Ramos (cell line): ENCODE measurements around the gene TRAPPC10.

Experiments
- in situ Hi-C: fragments of 300-500 bp; cut with MboI; formaldehyde crosslinking; loops from one replicate; pipeline ENCODE4 v1.14.3; 2022; ENCODE audit warnings: low sequenced_read_pairs; ENCODE audit not compliant: unreplicated experiment

Gene TRAPPC10

GRCh38 chr21:44011579-44012473 lies at the start of gene TRAPPC10:
TRAPPC10 (plus strand) TSS chr21:44012309; CDS start chr21:44012494, 185 bp downstream.
- in situ Hi-C loops = loop anchor here (10.0 kb wide), 1 partner anchor 293 kb away; the partner anchor contains the start of gene PFKL

DNA sequence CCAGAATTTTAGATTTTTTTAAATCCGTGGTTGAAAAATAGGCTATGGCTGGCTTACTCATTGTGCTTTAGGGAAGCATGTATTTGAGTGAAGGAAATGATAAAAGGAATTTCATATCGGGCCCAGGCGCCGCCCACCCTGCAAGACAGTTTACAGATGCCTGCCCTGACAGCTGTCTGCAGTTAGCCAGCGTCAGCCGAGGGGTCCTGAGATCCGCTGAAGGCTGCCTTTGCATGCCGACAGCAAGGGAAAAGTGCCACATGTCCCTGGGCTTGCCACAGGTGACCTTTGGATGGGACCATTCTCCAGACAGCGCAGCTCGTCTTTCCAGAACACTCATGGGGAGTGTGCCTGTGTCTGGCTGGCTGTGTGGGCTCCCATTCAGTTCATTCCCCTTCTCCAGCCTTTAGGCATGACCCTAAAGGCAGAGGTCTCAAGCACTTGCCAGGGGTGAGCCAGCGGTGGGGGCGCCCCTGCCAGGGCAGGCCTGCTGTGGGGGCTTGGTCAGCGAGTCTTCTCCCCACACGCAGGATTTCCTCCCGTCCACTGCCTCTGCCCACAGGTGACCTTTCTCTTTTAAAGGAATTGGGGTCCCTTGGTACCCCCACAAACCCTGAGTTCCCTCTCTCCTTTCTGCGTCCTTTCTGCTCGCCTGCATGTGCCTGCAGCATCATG lies 46.1 kb upstream of the TRAPPC10 start:
- in situ Hi-C loops = no loop called here

- in situ Hi-C loops = no loop called here
Measured at GRCh38 chr21:43966946-43967512, 45.1 kb upstream of the TRAPPC10 start.

DNA sequence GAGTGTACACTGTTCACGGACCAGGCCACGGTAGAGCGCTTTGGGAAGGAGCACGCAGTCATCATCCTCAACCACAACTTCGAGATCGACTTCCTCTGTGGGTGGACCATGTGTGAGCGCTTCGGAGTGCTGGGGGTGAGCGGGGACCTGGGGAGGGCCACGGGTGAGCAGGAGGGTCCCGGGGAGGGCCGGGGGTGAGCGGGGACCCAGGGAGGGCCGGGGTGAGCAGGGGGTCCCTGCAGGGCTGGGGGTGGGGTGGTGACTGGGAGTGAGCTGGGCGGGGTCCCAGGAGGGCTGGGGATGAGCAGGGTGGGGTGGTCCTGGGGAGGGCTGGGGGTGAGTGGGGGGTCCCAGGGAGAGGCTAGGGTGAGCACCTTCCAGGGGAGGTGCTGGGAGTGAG lies 44.1 kb upstream of the TRAPPC10 start:
- in situ Hi-C loops = no loop called here

DNA sequence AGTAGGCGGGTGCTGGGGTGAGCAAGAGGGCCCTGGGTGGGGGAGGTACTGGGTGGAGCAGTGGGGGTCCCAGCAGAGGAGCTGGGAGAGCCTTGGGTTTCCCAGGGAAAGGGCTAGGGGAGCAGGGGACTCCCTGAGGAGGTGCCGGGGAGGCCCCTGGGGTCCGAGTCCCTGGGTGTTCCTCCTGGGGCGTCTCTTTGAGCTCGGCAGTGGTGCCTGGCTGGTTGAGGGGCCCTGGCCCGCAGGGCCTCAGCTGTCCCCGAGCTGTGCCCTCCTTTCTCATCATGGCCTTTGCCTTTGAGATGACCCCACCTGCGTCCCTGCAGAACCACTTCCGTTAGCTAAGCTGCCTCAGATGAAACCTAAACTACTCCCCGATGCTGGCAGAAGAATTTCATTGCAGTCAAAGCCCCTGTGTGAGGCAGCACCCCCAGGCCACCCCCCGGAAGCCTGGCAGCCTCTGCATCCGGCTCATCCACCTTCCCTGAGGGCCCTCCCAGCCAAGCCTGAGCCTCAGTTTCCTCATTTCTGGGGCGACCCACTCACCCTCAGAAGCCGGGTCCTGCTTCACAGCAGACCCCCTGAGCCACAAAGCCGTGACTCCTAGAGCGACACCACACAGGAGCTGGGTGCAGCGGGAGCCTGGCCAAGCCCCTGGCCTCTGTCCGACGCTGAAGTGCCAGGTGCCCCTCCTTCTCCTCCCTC lies 43.5 kb upstream of the TRAPPC10 start:
- in situ Hi-C loops = no loop called here

DNA sequence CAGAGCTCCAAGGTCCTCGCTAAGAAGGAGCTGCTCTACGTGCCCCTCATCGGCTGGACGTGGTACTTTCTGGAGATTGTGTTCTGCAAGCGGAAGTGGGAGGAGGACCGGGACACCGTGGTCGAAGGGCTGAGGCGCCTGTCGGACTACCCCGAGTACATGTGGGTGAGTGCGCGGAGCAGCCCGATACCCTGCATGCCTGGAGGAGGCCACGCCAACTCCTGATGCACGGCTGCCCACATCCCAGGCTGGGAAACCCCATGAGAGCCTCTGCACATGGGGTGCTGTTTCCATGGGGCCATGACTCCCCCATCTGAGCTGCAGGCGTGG lies 43.0 kb upstream of the TRAPPC10 start:
- in situ Hi-C loops = no loop called here

DNA sequence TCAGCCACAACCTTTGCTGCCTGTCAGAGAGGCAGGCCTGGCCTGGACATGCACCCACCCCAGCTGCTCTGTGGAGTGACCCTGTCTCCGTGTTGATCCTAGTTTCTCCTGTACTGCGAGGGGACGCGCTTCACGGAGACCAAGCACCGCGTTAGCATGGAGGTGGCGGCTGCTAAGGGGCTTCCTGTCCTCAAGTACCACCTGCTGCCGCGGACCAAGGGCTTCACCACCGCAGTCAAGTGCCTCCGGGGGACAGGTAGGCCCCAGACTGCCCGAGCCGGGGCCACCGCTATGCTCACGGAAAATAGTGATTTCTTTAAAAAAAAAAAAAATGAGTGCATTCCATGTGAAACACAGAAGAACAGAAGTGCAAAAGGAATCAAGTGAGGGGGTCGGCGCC lies 41.6 kb upstream of the TRAPPC10 start:
- in situ Hi-C loops = no loop called here

GRCh38 chr21:43971201-43971991 lies 40.7 kb upstream of the TRAPPC10 start:
- in situ Hi-C loops = no loop called here

DNA sequence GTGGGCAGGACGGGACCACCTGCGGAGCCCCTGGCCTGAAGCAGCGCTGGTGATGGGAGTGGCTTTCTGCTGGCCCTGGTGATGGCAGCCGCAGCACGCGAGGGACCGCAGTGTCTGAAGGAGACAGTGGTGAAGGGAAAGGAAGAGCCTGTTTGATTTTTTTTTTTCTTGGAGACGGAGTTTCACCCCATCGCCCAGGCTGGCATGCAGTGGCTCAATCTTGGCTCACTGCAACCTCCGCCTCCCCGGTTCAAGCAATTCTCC lies 40.2 kb upstream of the TRAPPC10 start:
- in situ Hi-C loops = no loop called here

DNA sequence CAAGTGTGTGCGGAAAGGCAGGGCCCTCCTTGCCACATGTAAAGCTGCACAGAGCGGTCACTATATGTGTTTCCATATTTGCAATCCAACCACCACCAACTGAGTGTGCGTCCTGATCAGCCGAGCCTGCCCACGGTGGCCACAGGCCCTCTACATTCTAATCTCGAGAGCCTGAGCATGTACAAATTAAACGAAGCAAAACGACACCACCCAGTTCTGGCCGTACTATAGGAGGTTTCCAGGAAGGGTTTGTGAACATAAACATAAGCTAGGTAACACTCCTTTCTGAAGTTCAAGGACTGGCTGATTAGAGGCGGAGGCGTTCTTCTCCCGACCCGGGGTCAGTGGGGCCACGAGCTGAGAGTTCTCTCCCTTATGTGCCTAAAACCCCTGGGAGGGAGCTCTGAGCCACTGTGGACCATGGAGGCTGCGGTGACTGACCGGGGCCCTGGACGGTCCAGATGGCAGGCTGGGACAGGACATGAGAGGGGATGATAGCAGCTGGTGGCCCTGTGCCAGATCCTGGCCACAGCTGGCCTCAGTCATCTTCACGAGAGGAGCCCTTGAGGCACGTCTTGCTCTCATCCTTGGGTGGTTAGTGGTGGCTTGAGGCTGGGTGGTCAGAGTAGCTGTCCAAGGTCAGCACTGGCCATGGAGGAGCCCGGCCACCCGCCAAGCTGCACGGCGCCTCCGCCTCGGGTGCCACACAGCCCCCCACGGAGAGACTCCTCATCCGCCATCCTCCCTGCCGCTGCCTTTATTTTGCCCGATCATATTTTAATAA lies 39.1 kb upstream of the TRAPPC10 start:
- in situ Hi-C loops = no loop called here

GRCh38 chr21:43973634-43973955 lies 38.5 kb upstream of the TRAPPC10 start:
- in situ Hi-C loops = no loop called here

DNA sequence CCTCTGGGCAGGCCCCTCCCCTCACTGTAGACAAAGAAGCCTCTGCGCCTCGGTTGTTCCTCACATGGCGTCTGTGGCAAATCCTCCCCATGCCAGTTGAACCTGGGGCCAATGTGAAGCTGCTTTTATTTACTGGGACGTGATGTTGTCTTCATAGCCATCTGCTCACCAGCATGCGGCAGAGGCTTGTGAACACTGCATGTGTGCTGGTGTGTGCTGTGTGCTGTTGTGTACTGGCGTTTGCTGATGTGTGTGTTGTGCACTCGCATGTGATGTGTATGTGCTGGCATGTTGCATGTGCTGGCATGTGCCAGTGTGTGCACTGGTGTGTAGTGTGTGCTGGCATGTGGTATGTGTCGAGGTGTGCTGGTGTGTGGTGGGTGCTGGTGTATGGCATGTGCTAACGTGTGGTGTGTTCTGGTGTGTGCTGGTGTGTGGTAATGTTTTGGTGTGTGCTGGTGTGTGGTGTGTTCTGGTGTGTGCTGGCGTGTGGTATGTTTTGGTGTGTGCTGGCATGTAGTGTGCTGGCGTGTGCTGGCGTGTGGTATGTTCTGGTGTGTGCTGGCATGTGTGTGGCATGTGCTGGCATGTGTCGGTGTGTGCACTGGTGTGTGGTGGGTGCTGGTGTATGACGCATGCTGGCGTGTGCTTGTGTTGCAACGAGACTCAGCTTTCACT lies 37.2 kb upstream of the TRAPPC10 start:
- in situ Hi-C loops = no loop called here

GRCh38 chr21:43975469-43976098 lies 36.5 kb upstream of the TRAPPC10 start:
- in situ Hi-C loops = no loop called here

GRCh38 chr21:43976661-43977060 lies 35.4 kb upstream of the TRAPPC10 start:
- in situ Hi-C loops = no loop called here

- in situ Hi-C loops = no loop called here
Measured at GRCh38 chr21:43978060-43978459, 34.0 kb upstream of the TRAPPC10 start.

DNA sequence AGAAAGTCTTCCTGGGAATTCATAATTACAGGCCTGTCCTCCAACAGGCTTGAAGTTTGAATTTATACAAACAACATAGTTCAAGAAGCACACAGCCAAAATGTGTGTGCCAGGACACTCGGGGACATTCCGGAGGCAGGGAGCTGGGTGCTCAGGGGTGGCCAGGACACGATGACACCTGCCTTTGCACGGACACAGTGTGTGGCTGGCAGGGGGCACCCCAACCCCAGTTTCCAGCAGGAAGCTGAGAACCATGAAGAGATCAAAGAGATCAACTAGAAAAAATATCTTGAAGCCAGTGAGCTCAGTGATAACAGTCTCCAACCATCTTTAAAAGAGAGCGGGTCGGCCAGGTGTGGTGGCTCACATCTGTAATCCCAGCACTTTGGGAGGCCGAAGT lies 32.5 kb upstream of the TRAPPC10 start:
- in situ Hi-C loops = no loop called here

DNA sequence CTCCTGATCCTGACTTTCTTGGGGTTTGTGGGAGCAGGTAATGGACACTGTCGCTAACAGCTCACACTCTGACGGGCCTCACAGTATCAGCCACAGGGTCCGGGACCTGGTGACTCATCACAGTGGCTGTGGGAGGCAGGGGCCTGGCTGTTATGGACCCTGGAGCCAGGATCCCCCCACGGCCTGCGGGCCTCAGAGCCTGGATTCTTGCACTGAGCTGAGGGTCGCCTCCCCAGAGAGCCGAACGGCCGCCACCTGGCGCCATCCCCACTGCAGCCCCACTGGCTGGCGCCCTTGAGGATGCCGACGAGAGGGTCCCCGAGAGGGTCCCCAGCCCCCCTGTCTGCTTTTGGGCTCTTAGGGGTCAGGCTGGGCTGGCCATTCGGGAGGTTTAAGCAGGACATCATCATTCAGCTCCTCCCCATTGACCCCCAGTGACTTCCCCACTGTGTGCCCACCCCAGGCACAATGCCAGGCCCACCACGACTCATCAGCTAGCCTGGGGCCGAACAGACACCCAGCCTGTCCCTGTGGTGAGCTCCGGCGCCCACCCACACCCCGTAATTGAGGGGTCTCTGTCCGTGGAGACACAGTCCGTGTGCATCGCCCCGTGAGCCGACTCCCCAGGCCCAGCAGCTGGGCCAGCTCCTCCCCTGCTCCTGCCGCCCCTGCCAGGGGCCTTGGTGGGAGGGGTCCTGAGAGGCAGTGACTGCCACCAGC lies 30.8 kb upstream of the TRAPPC10 start:
- in situ Hi-C loops = no loop called here

- in situ Hi-C loops = no loop called here
Measured at GRCh38 chr21:43981871-43982210, 30.3 kb upstream of the TRAPPC10 start.
